Raji (cell line): Measurements from ENCODE around the gene CDC42EP5.

ENCODE experiments used
- POLR2A ChIP-seq: IDR thresholded peaks from 2 replicates; pipeline ENCODE4 v1.6.1; 2011; ENCODE audit warnings: low read depth, low read length, control low read depth; ENCODE audit not compliant: insufficient read depth

The CDC42EP5 gene

GRCh38 chr19:54435551-54436016 lies 37.5 kb downstream of the CDC42EP5 start:
- no peak for TF ChIP-seq POLR2A

DNA sequence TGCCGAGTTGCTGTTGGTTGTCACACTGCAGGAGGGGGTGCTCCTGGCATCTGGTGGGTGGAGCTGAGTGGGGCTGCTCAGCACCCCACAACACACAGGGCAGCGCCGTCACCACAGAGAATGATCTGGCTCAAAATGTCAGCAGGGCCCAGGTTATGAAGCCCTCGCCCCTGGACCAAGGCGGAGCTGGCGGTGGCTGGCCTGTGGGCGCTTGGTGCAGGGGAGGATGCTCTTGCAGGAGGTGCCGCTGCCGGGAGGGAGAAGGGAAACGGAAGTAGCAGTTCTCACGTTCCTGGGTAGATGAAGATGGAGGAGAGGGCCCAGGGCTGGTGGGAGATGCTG lies 38.3 kb downstream of the CDC42EP5 start:
- TF ChIP-seq POLR2A = no peak

DNA sequence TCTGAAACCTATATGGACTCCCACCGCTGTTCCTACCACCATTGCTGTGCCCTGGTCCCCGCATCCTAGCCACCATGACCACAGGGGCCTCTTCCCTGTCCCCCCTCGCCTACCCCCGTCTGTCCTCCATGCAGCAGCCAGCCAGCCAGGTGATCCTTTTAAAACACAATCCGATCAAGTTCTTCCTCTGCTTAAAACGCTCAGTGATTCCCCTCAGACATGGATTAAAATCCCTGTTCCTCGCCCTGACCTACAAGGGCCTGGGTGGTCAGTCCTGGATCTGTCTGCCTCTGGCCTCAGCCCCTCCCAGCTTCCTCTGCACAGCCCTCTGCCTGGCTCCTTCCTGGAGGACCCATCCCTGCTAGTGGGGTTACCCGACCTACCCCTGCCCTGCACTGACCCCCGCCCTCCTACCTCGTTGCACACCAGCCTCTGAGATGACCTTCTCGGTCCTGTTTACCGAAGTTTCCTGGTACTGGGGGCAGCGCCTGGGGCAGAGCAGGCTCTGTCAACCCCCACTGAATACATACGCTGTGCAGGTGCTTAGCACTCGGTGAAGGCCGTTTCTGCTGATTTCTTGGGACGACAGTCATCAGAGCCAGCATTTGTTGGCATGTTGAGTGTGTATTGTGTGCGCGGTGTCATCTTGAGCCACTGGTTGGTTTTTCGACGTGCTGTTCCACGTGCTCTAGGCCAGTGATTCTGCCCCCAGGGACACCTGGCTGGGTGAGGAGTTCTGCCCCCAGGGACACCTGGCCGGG lies 38.8 kb downstream of the CDC42EP5 start:
- 0 out of 2 replicates have a peak, but pooled peaks have one; percentile 3 for TF ChIP-seq POLR2A

DNA sequence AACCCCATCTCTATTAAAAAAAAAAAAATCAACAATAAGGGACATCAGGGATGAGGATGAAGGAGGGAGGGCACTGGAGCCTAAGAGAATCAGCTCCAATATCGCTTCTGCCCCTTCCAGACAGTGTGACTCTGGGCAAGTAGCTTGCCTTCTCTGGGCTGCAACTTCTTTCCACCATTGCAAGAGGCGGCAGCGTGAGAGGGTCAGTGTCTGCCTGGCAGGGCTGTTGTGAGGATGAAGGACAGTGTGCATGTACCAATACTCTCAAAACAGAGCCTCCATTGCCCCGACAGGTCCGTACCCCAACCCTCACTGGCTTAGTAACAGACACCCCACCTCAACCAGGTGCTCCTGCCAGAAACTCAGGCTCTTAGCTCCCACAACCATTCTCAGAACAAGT lies 39.4 kb downstream of the CDC42EP5 start:
- TF ChIP-seq POLR2A = peak; percentile 24; the same call in 1 of the 2 replicates

GRCh38 chr19:54432144-54432738 lies 40.9 kb downstream of the CDC42EP5 start:
- TF ChIP-seq POLR2A = no peak

DNA sequence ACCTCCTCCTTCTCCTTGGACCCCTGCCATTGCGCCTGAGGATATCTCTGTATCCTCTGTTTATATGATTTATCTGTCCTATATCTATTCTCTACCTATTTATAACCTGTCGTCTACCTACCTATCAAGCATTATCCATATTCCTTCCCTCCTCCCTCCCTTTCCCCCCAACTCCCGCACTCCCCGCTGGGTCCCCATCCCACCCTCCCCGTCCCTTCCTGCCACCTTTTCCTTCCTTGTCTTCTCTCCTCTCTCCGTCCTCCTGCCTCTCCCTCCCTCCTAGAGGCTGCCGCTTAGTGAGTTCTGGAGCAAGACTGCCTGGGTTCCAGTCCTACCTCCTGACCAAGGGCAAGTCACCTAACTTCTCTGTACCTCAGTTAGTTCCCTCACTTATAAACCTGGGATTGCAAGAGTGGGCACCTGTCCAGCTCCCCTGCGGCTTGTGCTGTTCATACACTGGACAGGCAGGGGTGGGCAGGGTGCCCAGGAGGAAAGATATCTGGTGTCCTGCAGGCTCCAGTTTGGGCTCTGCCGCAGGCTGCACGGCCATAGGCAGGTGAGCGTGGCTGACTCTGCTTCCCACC lies 41.7 kb downstream of the CDC42EP5 start:
- TF ChIP-seq POLR2A = no peak

- no peak for TF ChIP-seq POLR2A
These were observed 42.5 kb downstream of the CDC42EP5 start for GRCh38 chr19:54430306-54431254.

DNA sequence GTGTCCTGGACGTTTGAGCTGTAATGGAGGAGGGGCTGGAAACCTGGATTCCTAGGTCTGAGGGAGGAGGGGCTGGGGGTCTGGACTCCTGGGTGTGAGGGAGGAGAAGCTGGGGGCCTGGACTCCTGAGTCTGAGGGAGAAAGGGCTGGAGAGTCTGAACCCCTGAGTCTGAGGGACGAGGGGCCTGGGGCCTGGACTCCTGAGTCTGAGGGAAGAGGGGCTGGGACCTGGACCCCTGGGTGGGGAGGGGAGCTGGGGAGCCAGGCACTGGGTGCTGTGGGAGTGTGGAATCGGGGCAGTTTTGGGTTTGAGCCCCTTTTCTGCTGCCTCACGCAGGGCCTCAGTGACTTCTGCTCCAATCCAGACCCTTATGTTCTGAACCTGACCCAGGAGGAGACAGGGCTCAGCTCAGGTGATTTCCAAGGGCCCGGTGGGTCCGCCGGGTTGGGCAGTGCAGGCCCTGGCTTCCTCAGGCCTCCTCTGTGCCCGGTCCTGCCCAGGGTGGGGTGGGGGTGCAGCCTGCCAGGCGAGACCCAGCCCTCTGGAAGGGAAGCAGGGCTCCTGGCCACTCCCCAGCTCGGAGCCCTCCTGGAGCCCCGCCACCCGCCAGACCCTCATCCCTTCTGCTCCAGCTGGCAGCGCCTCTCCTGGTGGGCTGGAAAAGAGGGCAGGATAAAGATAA lies 43.4 kb downstream of the CDC42EP5 start:
- TF ChIP-seq POLR2A = no peak

DNA sequence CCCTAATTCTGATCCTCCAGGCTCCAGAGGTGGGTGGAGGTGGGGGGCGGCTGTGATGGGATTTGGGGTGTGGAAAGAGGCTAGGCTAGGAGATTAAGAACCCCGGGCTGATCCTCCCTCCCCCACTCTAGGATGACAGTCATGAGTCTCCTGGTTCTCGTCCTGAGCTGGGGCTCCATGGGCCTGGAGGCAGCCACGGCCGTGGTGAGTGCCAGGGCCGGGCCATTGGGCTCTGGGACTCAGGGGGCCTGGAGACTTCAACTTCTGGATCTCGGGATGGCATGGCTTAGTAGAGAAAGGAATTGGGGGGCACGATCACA lies 44.0 kb downstream of the CDC42EP5 start:
- no peak for TF ChIP-seq POLR2A

GRCh38 chr19:54428323-54429175 lies 44.5 kb downstream of the CDC42EP5 start:
- TF ChIP-seq POLR2A = no peak

DNA sequence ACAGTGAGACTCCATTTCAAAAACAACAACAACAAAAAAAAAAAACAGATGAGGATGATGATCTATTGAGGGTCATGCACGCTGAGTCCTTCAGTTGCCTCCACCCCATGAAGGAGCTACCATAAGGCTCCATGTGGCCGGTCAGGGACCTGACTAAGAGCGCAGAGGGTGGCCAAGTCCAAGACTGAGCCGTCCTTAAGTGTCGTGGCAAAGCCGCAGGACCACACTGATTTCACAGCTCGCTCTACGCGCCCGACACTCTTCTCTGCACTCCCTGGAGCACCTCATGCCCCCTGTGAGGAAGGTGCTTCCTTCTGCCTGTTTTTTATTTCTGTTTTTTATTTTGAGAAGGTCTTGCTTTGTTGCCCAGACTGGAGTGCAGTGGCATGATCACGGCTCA lies 45.5 kb downstream of the CDC42EP5 start:
- TF ChIP-seq POLR2A = no peak

DNA sequence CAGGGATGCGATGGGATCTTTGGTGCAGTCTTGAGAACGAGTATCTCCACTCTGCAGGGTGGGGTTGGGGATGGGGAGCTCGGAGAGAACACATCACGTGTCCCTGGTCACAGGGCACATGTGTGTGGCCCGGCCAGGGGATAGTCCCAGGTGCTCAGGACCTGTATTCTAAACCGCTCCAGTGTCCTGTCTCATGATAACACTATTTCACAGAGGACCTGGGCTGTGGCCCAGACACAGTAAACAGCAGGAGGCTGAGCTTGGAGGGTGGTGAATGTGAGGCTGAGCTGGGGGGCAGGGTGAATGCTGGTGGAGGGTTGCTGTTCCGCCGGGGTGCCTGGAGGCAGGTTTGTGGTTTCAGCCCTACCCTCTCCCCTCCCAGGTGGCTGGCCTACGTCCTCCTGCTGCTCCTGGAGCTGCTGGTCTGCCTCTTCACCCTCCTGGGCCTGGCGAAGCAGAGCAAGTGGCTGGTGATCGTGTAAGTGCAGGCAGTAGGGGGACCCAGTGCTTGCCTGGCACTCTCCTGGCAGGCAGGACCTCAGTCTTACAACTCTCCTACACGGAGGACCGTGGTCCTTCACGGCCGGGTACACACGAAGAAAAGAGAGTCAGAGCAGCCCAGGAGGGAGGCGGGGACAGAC lies 46.7 kb downstream of the CDC42EP5 start:
- no peak for TF ChIP-seq POLR2A

DNA sequence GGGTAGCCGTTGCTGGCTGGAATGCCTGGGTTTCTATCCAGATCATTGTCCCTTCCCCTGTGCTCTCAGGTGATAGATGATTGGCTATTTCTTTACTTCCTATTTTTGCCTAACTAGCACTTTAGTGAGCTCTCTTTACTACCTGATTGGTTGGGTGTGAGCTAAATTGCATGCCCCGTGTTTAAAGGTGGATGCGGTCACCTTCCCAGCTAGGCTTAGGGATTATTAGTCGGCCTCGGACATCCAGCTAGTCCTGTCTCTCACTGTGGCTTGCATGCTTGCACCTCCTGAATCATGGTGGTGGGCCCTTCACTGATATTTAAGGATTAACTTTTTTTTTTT lies 47.7 kb downstream of the CDC42EP5 start:
- TF ChIP-seq POLR2A = no peak

DNA sequence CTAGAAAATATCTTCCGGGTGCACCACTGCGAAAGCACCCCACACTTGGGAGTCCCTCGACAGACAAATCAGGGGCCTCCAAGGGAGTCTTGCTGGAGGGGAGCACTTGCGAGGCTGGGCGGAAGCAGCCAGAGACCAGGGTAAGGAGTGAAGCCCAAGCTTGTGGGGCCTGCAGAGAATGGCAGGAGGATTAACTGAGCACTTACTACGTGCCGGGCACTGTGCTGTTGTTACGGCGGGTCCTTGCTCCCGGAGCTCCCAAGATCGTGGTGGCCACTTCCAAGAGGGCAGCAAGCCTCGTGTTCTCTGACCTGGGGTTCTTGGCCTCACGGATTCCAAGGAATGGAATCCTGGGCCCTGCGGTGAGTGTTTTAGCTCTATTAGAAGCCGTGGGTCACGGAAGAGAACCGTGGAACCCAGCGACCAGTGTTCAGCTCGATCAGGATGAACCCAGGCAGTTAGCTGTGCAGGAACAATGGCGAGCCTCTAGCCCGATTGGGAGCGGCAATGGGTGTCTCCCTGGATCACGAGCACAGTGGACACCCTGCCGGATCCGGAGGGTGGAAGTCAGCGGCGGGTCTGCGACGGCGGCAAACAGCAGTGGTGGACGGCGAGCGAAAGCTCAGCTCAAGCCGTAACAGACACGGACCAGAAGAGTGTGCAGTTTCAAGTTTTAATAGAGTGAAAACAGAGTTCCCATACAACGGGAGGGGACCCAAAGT lies 48.3 kb downstream of the CDC42EP5 start:
- no peak for TF ChIP-seq POLR2A
